Measurements from ENCODE around the gene B2M.
"Not testable (repeated sequence)": the region's sequence is repeated elsewhere in the genome, so short reads cannot be mapped to it uniquely, and the experiment has no call there.

The B2M gene

GRCh38 chr15:44711096-44711742 lies at the start of gene B2M, which contains the start of gene PATL2:
Gene B2M, plus strand, starts transcription at chr15:44711517. Its CDS starts 30 bp downstream, at chr15:44711547.
Gene PATL2, minus strand, starts transcription at chr15:44711323. Its CDS starts 34,833 bp downstream, at chr15:44676490.
- DNase-seq (ENCODE audit: low spot score) = peak; percentile 97

- DNase-seq (ENCODE audit: low spot score) = no peak
Measured at GRCh38 chr15:44661576-44661975, 49.7 kb upstream of the B2M start.

GRCh38 chr15:44662478-44663409 lies 48.6 kb upstream of the B2M start:
- DNase-seq (ENCODE audit: low spot score) = peak; percentile 78

DNA sequence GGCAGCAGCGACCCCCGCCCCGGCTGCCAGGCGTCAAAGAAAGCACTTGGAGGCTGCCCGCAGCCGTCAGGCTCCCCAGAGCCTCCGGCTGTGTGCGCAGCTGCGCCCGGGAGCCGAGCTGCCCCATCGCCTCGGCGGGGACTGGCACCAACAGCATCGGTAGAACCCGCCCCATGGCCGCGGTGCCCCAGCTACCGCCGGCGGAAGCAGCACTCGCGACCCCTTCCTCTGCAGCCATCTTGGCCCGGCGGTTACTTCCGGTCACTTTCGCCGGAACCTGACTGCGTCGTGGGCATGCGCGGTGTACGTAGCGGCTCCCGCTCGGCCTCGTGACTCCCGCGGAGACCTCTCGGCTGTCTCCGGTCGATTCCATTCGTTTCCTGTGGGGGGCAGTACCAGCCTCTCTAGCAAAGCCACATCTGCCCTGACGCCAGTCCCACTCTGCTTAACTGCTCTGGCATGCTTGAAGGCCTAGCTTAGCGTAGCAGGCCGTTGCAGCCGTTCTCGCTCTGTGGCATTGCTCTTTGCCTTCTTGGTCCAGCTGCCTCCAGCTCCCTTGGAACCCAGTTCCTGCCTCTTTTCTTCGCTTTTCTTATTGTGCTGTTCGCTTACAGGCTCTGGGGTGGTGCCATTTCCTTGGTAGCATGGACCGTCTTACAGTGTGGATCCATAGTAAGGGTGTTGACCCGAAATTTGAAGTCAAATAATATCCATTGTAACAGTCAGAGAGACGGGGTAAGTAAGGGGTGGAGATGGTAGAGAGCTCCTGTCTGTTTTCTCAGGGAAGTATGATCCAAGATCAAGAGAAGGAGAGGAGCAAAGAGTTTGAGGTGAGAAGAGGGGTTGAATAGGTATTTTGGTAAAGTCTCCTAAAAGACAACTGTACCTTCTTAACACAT lies 47.7 kb upstream of the B2M start, which contains the start of gene SPG11:
Gene SPG11 (minus strand): TSS at position 253 of the 899 bp plus-strand sequence. CDS start 15 bp downstream, at position 238.
- peak; percentile 98 for DNase-seq (ENCODE audit: low spot score)

GRCh38 chr15:44666210-44667038 lies 44.9 kb upstream of the B2M start:
- DNase-seq (ENCODE audit: low spot score) = no peak

DNA sequence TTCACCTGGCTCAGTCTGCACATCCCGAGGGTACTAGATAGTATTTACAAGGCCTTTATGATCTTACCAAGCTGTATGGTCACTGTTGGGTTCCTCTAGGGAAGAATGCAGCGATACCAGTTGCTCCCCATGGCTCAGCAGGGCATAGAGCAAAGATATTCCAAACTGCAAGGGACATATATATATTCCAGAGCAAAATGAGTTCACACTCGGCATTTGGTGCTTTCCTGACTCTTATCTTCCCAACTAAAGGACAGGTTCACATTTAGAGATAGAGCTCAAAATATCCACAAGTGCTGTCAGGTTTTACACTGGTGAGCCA lies 44.3 kb upstream of the B2M start:
- no peak for DNase-seq (ENCODE audit: low spot score)

DNA sequence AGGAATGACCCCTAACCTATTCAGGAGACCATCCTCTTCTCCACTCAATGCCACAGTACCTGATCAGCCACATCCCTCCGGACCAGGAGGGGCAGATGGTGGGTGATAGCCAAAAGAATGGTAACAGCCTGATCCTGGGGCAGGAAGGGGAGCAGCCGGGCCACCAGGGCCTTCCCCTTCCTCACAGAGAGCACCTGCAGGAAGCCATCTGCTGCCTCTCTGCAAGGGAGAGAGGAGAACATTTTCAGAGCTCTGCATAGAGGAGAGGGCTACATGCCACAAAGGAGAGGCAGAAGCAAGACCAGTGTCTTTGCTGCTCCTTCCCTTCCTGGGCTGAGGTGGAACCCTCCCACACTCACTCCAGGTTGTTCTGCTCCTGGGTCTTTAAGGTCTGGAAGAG lies 42.4 kb upstream of the B2M start:
- no peak for DNase-seq (ENCODE audit: low spot score)

GRCh38 chr15:44670087-44670950 lies 41.0 kb upstream of the B2M start:
- DNase-seq (ENCODE audit: low spot score) = no peak

- DNase-seq (ENCODE audit: low spot score) = no peak
Measured at GRCh38 chr15:44673639-44674038, 37.7 kb upstream of the B2M start.

DNA sequence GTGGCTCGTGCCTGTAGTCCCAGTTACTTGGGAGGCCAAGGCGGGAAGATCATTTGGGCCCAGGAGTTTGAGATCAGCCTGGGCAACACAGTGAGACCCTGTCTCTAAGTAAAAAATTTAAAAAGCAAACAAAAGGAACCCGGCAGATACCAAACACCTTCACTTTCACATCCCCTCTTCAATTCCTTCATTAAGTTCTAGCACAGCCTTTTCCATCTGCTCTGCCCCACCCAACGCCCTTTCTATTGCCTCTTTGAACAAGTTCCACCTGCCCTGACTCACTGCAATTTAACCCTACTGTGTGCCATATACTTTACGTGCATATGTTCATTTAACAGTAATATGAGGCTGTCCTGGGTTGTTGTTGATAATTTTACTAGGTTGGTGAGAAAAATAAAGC lies 35.4 kb upstream of the B2M start:
- DNase-seq (ENCODE audit: low spot score) = no peak

DNA sequence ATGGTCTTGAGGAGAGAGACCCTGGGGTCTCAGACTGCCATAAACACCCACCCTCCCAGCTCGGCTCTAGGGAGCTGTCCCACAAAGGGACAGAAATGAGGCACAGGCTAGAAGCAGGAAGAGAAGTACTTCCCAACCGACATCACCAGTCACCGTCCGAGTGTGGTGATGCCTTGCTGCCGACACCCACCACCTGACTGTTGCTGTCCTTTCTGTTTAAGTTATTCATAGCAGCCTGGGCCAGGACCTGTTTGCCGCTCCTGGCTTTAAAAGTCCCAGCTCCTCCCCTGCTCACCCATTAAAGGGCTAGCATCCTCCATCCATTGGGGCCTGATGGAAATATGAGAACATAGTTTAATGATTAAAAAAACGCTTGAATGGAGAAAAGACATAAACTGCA lies 34.6 kb upstream of the B2M start:
- no peak for DNase-seq (ENCODE audit: low spot score)

DNA sequence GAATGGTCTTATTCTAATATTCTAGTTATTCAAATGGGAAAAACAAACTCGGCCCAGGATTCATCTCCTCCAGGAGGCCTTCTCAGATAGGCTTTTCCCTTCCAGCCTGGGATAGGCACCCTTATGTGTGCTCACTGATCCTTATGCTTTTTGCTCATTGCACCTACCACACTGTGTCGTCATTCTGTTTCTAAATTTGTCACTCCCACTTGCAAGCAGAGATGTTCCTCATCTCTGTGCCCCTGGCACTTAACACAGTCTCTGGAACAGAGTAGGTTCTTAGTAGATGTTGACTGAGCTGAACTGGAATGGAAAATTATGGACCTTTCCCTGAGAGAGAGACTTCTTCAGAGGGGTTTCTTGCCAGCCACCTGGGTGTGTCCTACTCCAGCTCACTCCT lies 29.1 kb upstream of the B2M start:
- DNase-seq (ENCODE audit: low spot score) = no peak

GRCh38 chr15:44682809-44683682 lies 28.3 kb upstream of the B2M start:
- not testable (repeated sequence) for DNase-seq (ENCODE audit: low spot score)

DNA sequence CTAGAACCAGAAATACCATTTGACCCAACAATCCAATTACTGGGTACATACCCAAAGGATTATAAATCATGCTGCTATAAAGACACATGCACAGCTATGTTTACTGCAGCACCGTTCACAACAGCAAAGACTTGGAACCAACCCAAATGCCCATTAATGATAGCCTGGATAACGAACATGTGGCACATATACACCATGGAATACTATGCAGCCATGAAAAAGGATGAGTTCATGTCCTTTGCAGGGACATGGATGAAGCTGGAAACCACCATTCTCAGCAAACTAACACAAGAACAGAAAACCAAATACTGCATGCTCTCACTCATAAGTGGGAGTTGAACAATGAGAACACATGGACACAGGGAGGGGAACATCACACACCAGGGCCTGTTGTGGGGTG lies 22.0 kb upstream of the B2M start:
- not testable (repeated sequence) for DNase-seq (ENCODE audit: low spot score)

DNA sequence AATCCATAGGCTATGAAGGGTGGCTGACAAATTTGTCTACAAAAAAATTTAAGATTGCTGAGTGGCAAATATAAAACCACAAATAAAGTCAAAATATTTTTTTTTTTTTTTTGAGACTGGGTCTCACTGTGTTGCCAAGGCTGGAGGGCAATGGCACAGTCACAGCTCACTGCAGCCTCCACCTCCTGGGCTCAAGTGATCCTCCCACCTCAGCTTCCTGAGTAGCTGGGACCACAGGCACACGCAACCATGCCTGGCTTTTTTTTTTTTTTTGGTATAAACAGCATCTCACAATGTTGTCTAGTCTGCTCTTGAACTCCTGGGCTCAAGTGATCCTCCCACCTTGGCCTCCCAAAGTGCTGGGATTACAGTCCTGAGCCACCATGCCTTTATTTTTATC lies 21.1 kb upstream of the B2M start:
- not testable (repeated sequence) for DNase-seq (ENCODE audit: low spot score)

DNA sequence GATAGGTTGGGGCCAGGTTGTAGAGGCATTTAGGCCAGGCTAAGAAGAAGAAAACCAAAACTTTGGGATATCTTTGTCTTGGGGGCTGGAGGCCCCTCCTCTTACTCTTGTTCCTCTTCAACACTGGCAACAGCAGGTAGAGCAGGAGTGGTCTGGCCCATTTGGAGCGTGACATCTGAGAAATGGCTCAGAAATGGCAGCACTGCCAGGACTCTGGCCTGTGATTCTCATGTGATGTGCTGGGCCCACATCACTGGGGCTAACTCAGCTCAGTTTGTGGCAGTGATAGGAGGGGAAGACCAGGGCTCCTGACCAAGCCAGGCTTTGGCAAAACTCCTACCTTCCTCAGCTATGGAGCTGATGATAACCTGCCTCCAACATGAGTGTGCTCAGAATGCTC lies 18.7 kb upstream of the B2M start:
- DNase-seq (ENCODE audit: low spot score) = no peak

- DNase-seq (ENCODE audit: low spot score) = no peak
Measured at GRCh38 chr15:44694416-44694815, 16.9 kb upstream of the B2M start.

- DNase-seq (ENCODE audit: low spot score) = no peak
Measured at GRCh38 chr15:44695294-44695693, 16.0 kb upstream of the B2M start.

- DNase-seq (ENCODE audit: low spot score) = no peak
Measured at GRCh38 chr15:44697014-44697413, 14.3 kb upstream of the B2M start.
